ENCODE data around the gene GPR176. TPM values are rescaled to one million over a fixed set of nuclear protein-coding genes. Genes with fewer than 3 reads are reported as not detected.

The GPR176 gene
- total RNA-seq, 1 donor = 120 TPM

DNA sequence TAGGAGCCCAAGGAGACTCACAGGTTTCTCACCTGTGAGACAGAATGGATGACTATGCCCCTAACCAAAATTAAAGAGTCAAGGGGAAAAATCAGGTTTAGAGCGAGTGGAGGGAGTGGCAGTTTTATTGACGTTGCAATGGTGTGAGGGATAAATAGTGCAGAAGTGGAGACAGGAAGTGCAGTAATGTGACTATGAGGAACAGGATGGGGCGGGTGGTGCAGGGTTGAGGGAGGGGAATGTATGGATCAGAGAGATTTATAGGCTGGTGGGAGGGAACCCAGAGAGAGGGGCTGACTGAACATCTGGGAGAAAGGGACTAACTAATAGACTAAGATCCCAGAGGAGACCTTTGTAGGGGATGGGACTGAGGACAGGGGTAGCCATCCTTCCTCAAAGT lies 40.3 kb upstream of the GPR176 start:
- TF ChIP-seq, protein P1, sequence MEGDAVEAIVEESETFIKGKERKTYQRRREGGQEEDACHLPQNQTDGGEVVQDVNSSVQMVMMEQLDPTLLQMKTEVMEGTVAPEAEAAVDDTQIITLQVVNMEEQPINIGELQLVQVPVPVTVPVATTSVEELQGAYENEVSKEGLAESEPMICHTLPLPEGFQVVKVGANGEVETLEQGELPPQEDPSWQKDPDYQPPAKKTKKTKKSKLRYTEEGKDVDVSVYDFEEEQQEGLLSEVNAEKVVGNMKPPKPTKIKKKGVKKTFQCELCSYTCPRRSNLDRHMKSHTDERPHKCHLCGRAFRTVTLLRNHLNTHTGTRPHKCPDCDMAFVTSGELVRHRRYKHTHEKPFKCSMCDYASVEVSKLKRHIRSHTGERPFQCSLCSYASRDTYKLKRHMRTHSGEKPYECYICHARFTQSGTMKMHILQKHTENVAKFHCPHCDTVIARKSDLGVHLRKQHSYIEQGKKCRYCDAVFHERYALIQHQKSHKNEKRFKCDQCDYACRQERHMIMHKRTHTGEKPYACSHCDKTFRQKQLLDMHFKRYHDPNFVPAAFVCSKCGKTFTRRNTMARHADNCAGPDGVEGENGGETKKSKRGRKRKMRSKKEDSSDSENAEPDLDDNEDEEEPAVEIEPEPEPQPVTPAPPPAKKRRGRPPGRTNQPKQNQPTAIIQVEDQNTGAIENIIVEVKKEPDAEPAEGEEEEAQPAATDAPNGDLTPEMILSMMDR (IDR thresholded peaks at IDR 0.05; ENCODE audit: insufficient read depth, low read depth, low read length) = no peak
- no peak for DNase-seq (ENCODE audit: low read depth)
- no peak overlapping the region for H3K4me3 ChIP-seq (ENCODE audit: low read depth, low read length)

DNA sequence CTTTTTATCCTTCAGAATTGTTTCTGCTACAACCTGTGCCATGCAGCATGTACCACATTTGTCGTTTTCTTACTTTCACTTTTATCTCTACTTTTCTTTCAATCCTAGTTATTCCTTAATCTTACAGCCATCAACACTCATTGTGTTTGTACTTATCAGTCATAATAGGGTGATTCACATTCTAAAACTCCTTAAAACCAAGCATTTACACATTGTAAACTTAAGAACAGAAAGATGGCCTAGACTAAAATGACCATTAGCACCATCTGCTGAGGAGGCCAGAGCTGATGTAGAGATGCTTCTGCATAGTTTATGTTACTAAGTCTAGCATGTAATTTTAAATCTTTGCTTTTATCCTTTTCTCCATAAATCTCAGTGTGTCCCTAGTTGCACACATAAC lies 39.3 kb upstream of the GPR176 start:
- DNase-seq (ENCODE audit: low read depth) = peak; percentile 33
- H3K4me3 ChIP-seq (ENCODE audit: low read depth, low read length) = no peak overlapping the region
- TF ChIP-seq, protein P1 (IDR thresholded peaks at IDR 0.05; ENCODE audit: insufficient read depth, low read depth, low read length) = no peak

DNA sequence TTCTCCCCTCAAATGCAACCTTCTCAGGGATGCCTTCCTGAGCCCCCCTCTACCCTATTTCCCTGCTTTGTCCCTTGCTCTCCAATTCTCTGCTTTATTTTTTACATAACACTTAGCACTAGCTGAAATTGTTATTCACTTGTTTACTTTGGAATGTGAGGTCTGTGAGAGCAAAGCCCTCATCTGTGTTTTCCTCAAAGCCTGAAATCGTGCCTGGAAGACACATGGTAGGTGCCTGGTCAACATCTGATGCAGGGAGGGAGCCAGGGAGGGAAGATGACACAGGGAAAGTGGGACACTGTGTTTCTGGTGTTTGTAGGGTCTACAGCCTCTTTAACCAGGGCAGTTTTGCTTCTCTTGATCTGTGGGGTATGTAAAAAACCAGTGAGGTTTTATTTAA lies 37.4 kb upstream of the GPR176 start:
- TF ChIP-seq, protein P1 (IDR thresholded peaks at IDR 0.05; ENCODE audit: insufficient read depth, low read depth, low read length) = no peak
- no peak overlapping the region for H3K4me3 ChIP-seq (ENCODE audit: low read depth, low read length)
- peak; percentile 43 for DNase-seq (ENCODE audit: low read depth)

DNA sequence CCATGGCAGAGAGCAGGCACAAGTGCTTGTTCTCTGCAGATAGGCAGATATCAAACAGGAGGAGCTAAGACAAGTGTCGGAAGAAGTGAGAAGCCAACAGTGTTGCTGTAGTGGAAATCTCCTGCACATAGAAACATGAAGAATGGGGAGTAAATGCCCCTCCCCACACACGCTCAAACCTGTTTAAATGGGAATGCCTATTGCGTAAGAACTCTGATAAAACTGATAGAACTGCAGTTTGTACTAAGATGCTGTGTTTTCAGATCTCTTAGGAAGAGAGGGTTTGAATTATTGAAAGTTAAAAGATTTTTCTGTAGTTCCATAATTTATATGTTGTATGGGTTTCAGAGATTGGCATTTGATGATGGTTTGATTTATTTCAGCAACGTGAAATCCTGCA lies 33.5 kb upstream of the GPR176 start:
- H3K4me3 ChIP-seq (ENCODE audit: low read depth, low read length) = no peak overlapping the region
- TF ChIP-seq, protein P1 (IDR thresholded peaks at IDR 0.05; ENCODE audit: insufficient read depth, low read depth, low read length) = no peak
- no peak for DNase-seq (ENCODE audit: low read depth)

DNA sequence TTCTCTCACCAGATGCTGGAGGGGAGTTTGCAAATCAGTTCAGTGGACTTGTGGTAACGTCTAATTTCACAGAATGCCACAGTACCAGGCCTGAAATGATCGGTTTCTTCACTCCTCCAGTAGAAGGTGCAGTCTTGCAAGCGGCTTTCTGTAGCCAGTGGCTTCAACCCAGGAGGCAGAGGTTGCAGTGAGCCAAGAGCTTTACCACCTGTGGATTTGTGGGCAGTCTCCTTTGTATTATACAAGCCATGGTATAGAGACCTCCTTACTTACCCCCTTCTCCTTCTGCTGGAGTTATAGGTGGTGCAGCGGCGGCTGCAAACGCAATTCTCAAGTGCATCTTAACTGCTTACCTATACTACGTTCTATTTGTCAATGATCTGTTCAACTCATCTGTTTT lies 31.5 kb upstream of the GPR176 start:
- no peak overlapping the region for H3K4me3 ChIP-seq (ENCODE audit: low read depth, low read length)
- TF ChIP-seq, protein P1 (IDR thresholded peaks at IDR 0.05; ENCODE audit: insufficient read depth, low read depth, low read length) = no peak
- no peak for DNase-seq (ENCODE audit: low read depth)

DNA sequence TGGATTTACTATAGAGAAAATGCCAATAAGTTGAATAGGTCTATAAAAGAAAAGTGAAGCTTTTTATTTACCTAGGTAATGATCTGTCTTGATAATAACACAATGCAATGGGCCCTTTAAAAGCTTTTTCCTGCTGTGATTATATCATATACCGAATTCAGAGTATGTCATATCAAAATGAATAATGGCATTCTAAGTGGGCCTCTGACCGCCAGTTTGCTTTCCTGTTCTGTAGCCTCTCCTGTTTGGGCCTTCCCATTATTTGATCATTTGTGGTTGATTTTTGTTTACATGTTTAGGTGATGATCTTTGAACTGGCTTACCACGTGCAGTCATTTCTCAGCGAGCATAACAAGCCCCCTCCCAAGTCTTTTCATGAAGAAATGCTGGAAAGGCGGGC lies 28.8 kb upstream of the GPR176 start:
- H3K4me3 ChIP-seq (ENCODE audit: low read depth, low read length) = no peak overlapping the region
- TF ChIP-seq, protein P1 (IDR thresholded peaks at IDR 0.05; ENCODE audit: insufficient read depth, low read depth, low read length) = no peak
- peak; percentile 25 for DNase-seq (ENCODE audit: low read depth)

DNA sequence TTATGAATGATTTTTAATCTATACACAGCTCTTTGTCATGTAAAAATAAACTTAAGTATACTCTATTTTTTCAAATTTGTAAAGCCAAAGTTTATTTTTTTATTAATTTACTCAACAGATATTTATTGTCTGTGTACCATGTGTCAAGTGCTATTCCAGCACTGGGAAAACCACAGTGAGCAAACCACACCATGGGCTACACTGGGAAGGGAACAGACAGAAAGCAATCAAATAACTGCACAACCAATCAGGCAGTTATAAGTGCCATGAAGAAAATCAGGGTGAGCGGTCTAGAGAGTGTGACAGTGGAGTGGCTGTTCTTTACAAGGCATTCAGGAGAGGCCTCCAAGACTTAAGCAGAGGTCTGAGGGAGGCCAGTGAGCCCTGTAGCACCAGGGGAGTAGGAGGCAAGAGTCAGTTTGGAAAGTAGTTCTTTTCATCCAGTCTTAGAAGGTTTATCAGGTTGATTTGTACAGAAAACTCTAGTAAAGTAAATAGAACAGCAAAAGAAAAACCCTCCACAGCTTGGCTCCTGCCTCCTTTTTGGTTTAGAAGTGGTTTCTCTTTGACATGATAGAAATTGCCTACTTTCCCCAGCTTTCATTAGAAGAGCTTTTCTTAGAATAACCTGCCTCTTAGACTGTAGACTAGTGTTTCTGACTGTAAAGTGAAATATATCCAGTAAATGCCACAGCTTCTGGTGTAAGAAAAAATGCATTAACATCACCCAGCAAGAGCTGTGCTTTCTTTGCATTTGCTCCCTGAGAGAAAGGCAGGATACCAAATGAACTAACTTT lies 27.5 kb upstream of the GPR176 start:
- H3K4me3 ChIP-seq (ENCODE audit: low read depth, low read length) = no peak overlapping the region
- no peak for DNase-seq (ENCODE audit: low read depth)
- TF ChIP-seq, protein P1 (IDR thresholded peaks at IDR 0.05; ENCODE audit: insufficient read depth, low read depth, low read length) = no peak

Data from fibroblast of villous mesenchyme (primary cell).